Keratinocyte (primary cell): ENCODE measurements around the gene TP53I13. TPM values are rescaled to one million over a fixed set of nuclear protein-coding genes. Genes with fewer than 3 reads are reported as not detected.
A peak's percentile ranks its signal among the peaks of the same experiment; 100 is the strongest.

Experiments used
- DNase-seq: peaks from one replicate; pipeline ENCODE4 v3.0.0-alpha.2; 2011; ENCODE audit warnings: low read depth, missing footprints, low spot score
- FAIRE-seq: peaks from 2 replicates; lab custom pipeline; 2011; peaks lifted over from hg19 to GRCh38; lab: Jason Lieb, UNC
- H2AFZ ChIP-seq: 2 replicates; pipeline ENCODE4 v1.6.0; 2012; ENCODE audit warnings: low read length, control low read depth, inconsistent platforms; ENCODE audit not compliant: control insufficient read depth
- H3K27ac ChIP-seq: 2 replicates; pipeline ENCODE4 v1.5.1; 2011; ENCODE audit warnings: low read length; ENCODE audit not compliant: control insufficient read depth, insufficient read depth
- H3K27me3 ChIP-seq: 3 replicates; pipeline ENCODE4 v1.6.0; 2011; ENCODE audit warnings: low read length; ENCODE audit not compliant: control insufficient read depth, insufficient read depth; ENCODE audit errors: extremely low read depth
- H3K36me3 ChIP-seq, 2 experiments: 2 replicates in 1 of 2; 3 replicates in 1 of 2; pipeline ENCODE4 v1.5.1; 2011; ENCODE audit warnings: low read length in 2 of 2, mild to moderate bottlenecking in 1 of 2; ENCODE audit not compliant: control insufficient read depth in 2 of 2, insufficient read depth in 2 of 2; ENCODE audit errors: extremely low read depth in 1 of 2
- H3K4me1 ChIP-seq: 3 replicates; pipeline ENCODE4 v1.5.1; 2011; ENCODE audit warnings: low read length; ENCODE audit not compliant: control insufficient read depth, insufficient read depth; ENCODE audit errors: extremely low read depth
- H3K4me2 ChIP-seq: 3 replicates; pipeline ENCODE4 v1.6.0; 2011; ENCODE audit warnings: low read depth, low read length; ENCODE audit not compliant: control insufficient read depth, insufficient read depth; ENCODE audit errors: extremely low read depth
- H3K4me3 ChIP-seq, 3 experiments: fragments of 200-600 bp in 1 of 3; sonication (generic) in 1 of 3; 2 replicates in 2 of 3; 3 replicates in 1 of 3; pipeline ENCODE4 v1.5.1; 2011 to 2016; ENCODE audit warnings: low read length in 3 of 3, mild to moderate bottlenecking in 3 of 3, control low read depth in 2 of 3, inconsistent platforms in 1 of 3, low read depth in 1 of 3, mixed read lengths in 1 of 3, mixed run types in 1 of 3, moderate library complexity in 1 of 3; ENCODE audit not compliant: control insufficient read depth in 2 of 3, insufficient read depth in 2 of 3; ENCODE audit errors: extremely low read depth in 1 of 3
- H3K79me2 ChIP-seq: 2 replicates; pipeline ENCODE4 v1.6.0; 2012; ENCODE audit warnings: low read length; ENCODE audit not compliant: control insufficient read depth, insufficient read depth
- H3K9ac ChIP-seq: 3 replicates; pipeline ENCODE4 v1.6.0; 2011; ENCODE audit warnings: low read length; ENCODE audit not compliant: control insufficient read depth, insufficient read depth; ENCODE audit errors: extremely low read depth
- H3K9me1 ChIP-seq: 3 replicates; pipeline ENCODE4 v1.6.0; 2011; ENCODE audit warnings: low read length; ENCODE audit not compliant: control insufficient read depth, insufficient read depth; ENCODE audit errors: extremely low read depth
- H3K9me3 ChIP-seq: 2 replicates; pipeline ENCODE4 v1.5.1; 2012; ENCODE audit warnings: low read depth, low read length; ENCODE audit not compliant: control insufficient read depth
- H4K20me1 ChIP-seq: 3 replicates; pipeline ENCODE4 v1.6.0; 2011; ENCODE audit warnings: low read length; ENCODE audit not compliant: control insufficient read depth, insufficient read depth; ENCODE audit errors: extremely low read depth
- EZH2 ChIP-seq: IDR thresholded peaks from one replicate; pipeline ENCODE4 v1.6.1; 2012; ENCODE audit warnings: inconsistent platforms, mild to moderate bottlenecking, low read length, moderate library complexity
- dilution Hi-C: fragments of 300-500 bp; cut with MboI; formaldehyde crosslinking; loops from one replicate; pipeline ENCODE4 v1.7.0; 2020; ENCODE audit warnings: low sequenced_read_pairs; ENCODE audit not compliant: extremely low pct_ligation_motif_present
- polyA plus RNA-seq, 5 experiments: library from polyadenylated mRNA; depleted of rRNA in 3 of 5; stranded (reverse) in 3 of 5; stranded (forward) in 1 of 5; unstranded in 1 of 5; fragments of >200 nt; gene quantifications; 1 replicate in 1 of 5; 2 replicates in 3 of 5; 3 replicates in 1 of 5; pipeline versions ENCODE4 v1.2.1 to v1.2.3, GENCODE V29; 2011 to 2012; ENCODE audit warnings: missing spikeins in 2 of 5, low read depth in 1 of 5, low replicate concordance in 1 of 5
- TF ChIP-seq, protein P1 (sequence below), 3 experiments: IDR thresholded peaks in 1 of 3; conservative IDR thresholded peaks in 1 of 3; optimal IDR thresholded peaks in 1 of 3; 2 replicates in 2 of 3; 3 replicates in 1 of 3; pipeline versions ENCODE3 to v1.5.1; 2011; ENCODE audit warnings: low read length in 3 of 3, mild to moderate bottlenecking in 3 of 3, moderate library complexity in 2 of 3, control low read depth in 1 of 3, inconsistent platforms in 1 of 3; ENCODE audit not compliant: insufficient read depth in 2 of 3; ENCODE audit errors: extremely low read depth in 1 of 3

TP53I13 gene
- polyA plus RNA-seq, 1 donor (not counting 4 experiments of a cell fraction or from before 2014, with no cell fraction given), result 11.9 TPM

DNA sequence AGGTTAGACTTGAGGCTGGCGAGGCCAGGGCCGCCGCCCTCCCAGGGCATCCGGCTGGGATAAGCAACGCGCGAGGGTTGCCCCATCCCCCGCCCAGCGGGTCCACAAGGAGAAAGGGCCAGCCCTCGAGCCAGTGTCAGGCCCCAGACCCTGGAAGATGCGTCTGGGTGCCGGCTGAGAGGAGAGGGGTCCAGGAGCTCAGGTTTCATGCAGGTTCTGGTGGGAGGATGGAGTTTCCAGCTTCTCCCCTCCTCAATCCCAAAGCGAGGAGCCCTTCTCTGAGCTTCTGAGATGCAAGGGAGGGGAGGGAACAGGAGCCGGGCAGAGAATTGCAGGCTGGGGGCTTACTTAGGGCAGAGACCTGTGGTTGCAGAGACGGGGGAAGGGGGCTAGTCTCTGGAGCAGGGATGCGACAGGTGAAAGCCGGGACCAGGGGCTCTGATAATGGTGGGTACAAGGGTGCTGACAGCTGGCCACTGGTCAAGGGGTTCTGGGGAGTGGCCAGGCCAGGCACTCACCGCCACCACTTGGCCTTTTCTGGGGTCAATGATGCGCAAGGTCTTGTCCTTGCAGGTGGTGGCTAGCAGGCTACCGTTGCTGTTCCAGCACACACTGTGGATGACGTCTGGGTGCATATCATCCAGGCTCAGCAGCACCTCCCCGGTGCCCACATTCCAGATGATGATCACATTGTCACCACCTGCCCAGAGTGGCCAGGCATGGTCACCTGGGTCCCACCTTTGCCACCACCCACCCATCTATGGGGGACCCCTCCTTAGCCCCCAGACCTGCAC, 50.0 kb downstream of the TP53I13 start:
- Histone ChIP-seq H3K36me3 (peaks cover 0 to 5% of the 10 kb centered on the region in 2 experiments), H3K9ac (peak overlapping the region; percentile 79), H3K9me3 (no peaks in the 10 kb centered on the region), H2AFZ (no peak overlapping the region), H3K9me1 (no peaks in the 10 kb centered on the region), H3K4me3 (peak overlapping the region in 1 of 3 experiments; percentile 58), H3K79me2 (peaks cover 23% of the 10 kb centered on the region), H4K20me1 (no peaks in the 10 kb centered on the region), H3K27ac (peak overlapping the region; percentile 14), H3K27me3 (no peaks in the 10 kb centered on the region), H3K4me2 (peak overlapping the region; percentile 75), H3K4me1 (peaks cover 76% of the 10 kb centered on the region)
- DNase-seq (no peak), FAIRE-seq (no peak)
- TF ChIP-seq EZH2, result no peak
- TF ChIP-seq, protein P1, sequence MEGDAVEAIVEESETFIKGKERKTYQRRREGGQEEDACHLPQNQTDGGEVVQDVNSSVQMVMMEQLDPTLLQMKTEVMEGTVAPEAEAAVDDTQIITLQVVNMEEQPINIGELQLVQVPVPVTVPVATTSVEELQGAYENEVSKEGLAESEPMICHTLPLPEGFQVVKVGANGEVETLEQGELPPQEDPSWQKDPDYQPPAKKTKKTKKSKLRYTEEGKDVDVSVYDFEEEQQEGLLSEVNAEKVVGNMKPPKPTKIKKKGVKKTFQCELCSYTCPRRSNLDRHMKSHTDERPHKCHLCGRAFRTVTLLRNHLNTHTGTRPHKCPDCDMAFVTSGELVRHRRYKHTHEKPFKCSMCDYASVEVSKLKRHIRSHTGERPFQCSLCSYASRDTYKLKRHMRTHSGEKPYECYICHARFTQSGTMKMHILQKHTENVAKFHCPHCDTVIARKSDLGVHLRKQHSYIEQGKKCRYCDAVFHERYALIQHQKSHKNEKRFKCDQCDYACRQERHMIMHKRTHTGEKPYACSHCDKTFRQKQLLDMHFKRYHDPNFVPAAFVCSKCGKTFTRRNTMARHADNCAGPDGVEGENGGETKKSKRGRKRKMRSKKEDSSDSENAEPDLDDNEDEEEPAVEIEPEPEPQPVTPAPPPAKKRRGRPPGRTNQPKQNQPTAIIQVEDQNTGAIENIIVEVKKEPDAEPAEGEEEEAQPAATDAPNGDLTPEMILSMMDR (optimal IDR thresholded peaks at IDR 0.05 in 1 of 3, IDR thresholded peaks at IDR 0.05 in 1 of 3, conservative IDR thresholded peaks at IDR 0.05 in 1 of 3; ENCODE audit: extremely low read depth in 1 of 3, insufficient read depth in 2 of 3, low read length in 3 of 3), result peak in 1 of 3 experiments; percentile 4
- dilution Hi-C loops, result no loop called here

DNA sequence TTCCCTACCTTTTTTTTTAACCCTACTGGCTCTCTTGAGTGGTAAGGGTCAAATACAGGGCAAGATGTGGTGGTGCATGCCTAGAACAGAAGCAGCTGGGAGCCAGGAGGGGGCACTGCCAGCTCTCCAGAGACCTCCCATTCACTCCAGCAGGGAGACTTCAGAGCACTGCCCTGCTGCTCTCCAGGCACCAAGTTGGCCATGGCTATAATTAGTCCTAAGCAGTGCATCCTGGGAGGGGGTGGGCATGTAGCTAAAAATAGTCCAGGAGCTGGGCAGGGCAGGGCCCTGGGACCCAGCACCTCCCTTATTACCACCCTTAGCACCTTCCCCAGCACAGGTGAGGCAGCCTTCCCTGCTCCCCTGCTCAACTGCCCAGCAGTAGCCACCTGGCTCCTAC, 50.8 kb downstream of the TP53I13 start:
- H3K27ac ChIP-seq, result no peak overlapping the region

More for the DNA sequence above, 50.8 kb downstream of the TP53I13 start:
- DNase-seq (no peak), FAIRE-seq (no peak)
- Histone ChIP-seq H3K36me3 (peaks cover 0 to 5% of the 10 kb centered on the region in 2 experiments), H3K79me2 (peaks cover 23% of the 10 kb centered on the region), H3K4me3 (no peak overlapping the region), H3K9me3 (no peaks in the 10 kb centered on the region), H3K4me2 (no peak overlapping the region), H3K27me3 (no peaks in the 10 kb centered on the region), H2AFZ (no peak overlapping the region), H3K9me1 (no peaks in the 10 kb centered on the region), H3K9ac (no peak overlapping the region), H3K4me1 (peaks cover 76% of the 10 kb centered on the region), H4K20me1 (no peaks in the 10 kb centered on the region)
- TF ChIP-seq, protein P1 (optimal IDR thresholded peaks at IDR 0.05 in 1 of 3, IDR thresholded peaks at IDR 0.05 in 1 of 3, conservative IDR thresholded peaks at IDR 0.05 in 1 of 3; ENCODE audit: extremely low read depth in 1 of 3, insufficient read depth in 2 of 3, low read length in 3 of 3), result peak; percentile 41 to 60 (median 48)
- no peak for TF ChIP-seq EZH2
- dilution Hi-C loops, result no loop called here
